AG04449 (cell line): Measurements from ENCODE around the gene NTSR1.

ENCODE experiments used
- CTCF ChIA-PET: fragments of 350-600 bp; formaldehyde crosslinking; extraction: SDS; loops from one replicate; lab custom pipeline; 2021; ENCODE audit warnings: antibody characterized with exemption; lab: Yijun Ruan, JAX
- POLR2A ChIA-PET: fragments of 400-600, 350-600 bp; formaldehyde crosslinking; extraction: SDS; loops from one replicate; lab custom pipeline; 2020; ENCODE audit warnings: antibody characterized with exemption, inconsistent platforms; lab: Yijun Ruan, JAX
- DNase-seq: peaks from one replicate; pipeline ENCODE4 v3.0.0-alpha.2; 2010; ENCODE audit warnings: low read depth, low spot score
- H3K4me3 ChIP-seq: 2 replicates; pipeline ENCODE4 v1.5.1; 2011; ENCODE audit warnings: low read depth, mild to moderate bottlenecking, control low read depth, low read length
- TF ChIP-seq, protein P1 (sequence below): IDR thresholded peaks from one replicate; pipeline ENCODE4 v1.5.1; 2011; ENCODE audit warnings: mild to moderate bottlenecking, moderate library complexity, low read length, control low read depth, inconsistent platforms; ENCODE audit not compliant: insufficient read depth; ENCODE audit errors: missing control alignments

The NTSR1 gene

DNA sequence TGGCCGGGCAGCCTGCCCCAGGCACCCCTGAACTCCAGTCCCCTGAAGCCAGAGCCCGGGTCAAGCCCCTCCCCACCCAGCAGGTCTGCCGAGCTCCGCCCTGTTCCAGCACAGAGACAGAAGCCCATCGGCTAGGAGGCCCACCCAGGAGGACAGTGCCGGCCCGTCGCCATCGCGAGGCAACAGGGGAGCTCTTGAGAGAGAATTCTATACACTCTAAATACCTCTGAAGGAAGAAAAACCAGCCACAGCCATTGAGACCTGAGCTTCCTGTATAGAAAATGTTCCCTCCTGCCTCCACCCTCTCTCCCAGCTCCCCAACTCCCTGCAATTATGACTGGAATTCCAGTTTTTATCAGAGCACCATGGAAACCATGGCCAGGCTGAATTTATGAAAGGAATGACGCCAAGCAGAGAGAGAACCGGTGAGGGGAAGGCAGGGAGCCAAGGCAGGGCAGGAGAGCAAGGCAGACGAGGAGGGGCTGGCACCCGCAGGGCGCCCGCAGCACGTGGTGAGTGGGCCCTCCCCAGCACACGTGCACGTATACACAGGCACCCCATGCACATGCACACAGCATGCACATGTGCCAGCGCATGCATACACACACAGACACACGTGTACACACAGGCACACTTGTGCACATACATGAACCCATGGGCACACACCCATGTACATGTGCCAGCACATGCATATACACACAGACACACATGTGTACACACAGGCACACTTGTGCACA lies 60.1 kb downstream of the NTSR1 start:
- TF ChIP-seq, protein P1, sequence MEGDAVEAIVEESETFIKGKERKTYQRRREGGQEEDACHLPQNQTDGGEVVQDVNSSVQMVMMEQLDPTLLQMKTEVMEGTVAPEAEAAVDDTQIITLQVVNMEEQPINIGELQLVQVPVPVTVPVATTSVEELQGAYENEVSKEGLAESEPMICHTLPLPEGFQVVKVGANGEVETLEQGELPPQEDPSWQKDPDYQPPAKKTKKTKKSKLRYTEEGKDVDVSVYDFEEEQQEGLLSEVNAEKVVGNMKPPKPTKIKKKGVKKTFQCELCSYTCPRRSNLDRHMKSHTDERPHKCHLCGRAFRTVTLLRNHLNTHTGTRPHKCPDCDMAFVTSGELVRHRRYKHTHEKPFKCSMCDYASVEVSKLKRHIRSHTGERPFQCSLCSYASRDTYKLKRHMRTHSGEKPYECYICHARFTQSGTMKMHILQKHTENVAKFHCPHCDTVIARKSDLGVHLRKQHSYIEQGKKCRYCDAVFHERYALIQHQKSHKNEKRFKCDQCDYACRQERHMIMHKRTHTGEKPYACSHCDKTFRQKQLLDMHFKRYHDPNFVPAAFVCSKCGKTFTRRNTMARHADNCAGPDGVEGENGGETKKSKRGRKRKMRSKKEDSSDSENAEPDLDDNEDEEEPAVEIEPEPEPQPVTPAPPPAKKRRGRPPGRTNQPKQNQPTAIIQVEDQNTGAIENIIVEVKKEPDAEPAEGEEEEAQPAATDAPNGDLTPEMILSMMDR: no peak
- no peak overlapping the region for H3K4me3 ChIP-seq
- POLR2A ChIA-PET: no interaction called here
- CTCF ChIA-PET: interaction anchor here (1.7 kb wide), 1 partner anchor 22 kb away, joined by 6 read pairs; no protein-coding TSS in a partner anchor
- DNase-seq: no peak

DNA sequence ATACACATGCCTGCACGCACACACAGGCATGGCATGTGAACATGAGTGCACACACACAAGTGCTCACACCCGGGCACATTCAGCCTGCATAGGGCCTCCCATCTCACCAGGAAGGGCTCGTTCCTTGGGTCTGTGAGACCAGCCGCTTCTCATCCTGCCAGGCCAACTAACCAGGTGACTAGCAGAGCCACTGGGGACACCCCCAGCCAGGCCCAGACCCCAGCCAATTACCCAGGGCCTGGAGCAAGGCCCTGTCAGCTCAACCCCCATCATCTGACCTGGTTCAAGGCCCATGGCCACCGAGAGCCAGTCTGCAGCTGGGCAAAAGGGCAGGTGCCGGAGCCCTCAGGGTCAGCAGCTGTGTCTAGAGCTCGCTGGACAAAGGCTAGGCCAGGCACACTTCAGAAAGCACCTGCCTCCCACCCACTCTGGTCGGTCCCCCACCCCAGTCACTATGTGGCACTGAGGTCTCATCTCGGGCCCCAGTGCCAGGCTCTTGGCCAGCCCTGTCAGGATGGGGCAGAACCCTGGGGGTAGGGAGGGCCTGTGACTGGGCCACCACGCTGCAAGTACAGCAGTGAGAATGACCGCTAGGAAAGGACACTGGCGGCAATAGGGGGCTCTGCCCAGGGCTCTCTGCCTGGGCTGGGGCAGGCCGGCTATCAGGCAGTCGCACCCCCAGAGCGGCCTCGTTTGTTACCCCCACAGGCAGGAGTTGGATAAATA lies 60.9 kb downstream of the NTSR1 start:
- DNase-seq: no peak
- ChIA-PET CTCF (interaction anchor here (1.1 kb wide), 1 partner anchor 22 kb away, joined by 3 read pairs; no protein-coding TSS in a partner anchor), POLR2A (no interaction called here)
- no peak overlapping the region for H3K4me3 ChIP-seq
- TF ChIP-seq, protein P1: no peak

DNA sequence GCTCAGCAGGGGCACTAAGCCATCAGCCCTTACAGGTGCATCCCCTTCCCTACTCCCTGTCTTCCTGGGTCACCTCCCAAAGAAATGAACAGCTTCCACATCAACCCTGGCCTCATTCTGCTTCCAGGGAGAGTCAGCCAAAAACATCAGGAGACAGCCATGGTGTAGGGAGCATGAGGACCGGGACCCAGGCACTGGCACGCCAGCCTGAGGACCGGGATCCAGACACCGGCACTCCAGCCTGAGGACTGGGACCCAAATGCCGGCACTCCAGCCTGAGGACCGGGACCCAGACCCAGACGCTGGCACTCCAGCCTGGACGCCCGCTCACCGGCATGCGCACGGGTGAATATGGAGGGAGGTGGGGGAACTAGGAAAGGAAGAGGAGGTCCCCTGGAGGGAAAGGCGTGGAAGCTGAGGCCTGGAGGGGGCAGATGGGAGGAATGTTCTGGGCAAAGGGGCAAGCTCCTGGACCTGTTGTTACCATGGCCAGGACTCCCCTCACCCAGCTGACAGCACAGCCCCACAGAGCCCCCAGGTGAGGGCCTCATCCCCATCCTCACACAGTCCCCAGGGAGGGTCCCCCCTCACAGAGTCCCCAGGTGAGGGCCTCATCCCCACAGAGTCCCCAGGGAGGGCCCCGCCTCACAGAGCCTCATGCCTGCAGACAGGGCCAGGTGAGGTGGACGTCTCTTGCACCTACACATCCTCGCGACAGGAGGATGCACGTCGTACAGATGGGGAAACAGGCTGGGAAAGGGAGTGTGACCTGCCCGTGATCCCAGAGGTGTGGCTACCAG lies 61.7 kb downstream of the NTSR1 start:
- no peak overlapping the region for H3K4me3 ChIP-seq
- TF ChIP-seq, protein P1: no peak
- ChIA-PET CTCF (interaction anchor here (1.1 kb wide), 1 partner anchor 22 kb away, joined by 3 read pairs; no protein-coding TSS in a partner anchor), POLR2A (no interaction called here)
- DNase-seq: no peak

DNA sequence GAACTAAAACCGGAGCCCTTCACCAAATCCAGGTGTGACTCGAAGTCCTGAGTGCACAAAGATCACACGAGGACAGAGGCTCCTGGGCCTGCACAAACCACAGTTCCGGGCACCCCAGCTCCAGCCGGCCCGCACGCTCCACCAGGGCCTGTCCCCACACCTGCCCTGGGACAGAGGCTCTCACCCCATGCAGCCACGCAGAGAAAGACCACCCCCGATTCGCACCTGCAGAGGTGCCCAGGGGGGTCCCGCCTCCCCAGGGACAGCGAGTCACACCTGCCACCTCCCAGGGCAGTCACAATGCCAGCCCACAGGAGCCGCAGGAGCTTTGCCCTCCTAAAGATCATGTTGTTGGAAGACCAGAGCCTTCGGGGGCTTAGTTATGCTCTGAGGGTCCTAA lies 62.3 kb downstream of the NTSR1 start:
- TF ChIP-seq, protein P1: no peak
- CTCF ChIA-PET: no interaction called here
- POLR2A ChIA-PET: no interaction called here
- H3K4me3 ChIP-seq: no peak overlapping the region
- DNase-seq: no peak

DNA sequence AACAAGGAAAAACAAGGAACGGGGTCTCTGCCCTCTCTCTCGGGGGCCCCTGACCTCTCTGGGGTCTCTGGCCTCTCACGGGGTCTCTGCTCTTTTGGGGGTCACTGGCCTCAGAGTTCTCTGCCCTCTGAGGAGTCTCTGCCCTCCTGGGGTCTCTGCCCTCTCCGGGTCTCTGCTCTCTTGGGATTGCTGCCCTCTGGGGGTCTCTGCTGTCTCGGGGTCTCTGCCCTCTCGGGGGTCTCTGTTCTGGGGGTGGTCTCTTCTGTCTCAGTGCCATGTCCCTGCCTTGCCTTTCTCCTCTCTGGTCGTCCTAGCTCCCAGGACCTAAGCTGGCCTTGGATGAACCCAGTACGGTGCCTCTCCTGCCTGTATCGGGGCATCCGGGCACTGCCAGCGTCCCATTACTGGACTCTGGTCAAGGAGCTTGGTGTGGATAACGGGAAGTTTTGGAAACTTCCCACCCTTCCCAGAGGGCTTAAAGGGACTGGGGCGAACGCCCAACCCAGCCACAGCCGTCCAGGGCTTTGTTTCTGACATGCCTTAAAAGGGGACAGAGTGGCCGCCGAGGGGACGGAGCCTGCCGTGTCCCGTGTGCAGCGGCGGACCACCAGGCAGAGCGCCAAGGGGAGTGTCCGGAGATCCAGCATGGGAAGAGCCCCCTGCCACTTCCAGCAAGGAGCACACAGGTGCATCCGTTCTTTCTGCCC lies 62.9 kb downstream of the NTSR1 start:
- no peak overlapping the region for H3K4me3 ChIP-seq
- CTCF ChIA-PET: interaction anchor here (0.6 kb wide), 1 partner anchor 19 kb away, joined by 3 read pairs; no protein-coding TSS in a partner anchor
- DNase-seq: no peak
- TF ChIP-seq, protein P1: no peak
- POLR2A ChIA-PET: no interaction called here
